Measurements from ENCODE around the gene VAV2.
"Not testable (repeated sequence)": the region's sequence is repeated elsewhere in the genome, so short reads cannot be mapped to it uniquely, and the experiment has no call there.

The VAV2 gene

GRCh38 chr9:133995012-133995896, 3.1 kb upstream of the VAV2 start:
- no peak for DNase-seq

GRCh38 chr9:133994353-133995011, 2.4 kb upstream of the VAV2 start:
- no peak for DNase-seq

DNA sequence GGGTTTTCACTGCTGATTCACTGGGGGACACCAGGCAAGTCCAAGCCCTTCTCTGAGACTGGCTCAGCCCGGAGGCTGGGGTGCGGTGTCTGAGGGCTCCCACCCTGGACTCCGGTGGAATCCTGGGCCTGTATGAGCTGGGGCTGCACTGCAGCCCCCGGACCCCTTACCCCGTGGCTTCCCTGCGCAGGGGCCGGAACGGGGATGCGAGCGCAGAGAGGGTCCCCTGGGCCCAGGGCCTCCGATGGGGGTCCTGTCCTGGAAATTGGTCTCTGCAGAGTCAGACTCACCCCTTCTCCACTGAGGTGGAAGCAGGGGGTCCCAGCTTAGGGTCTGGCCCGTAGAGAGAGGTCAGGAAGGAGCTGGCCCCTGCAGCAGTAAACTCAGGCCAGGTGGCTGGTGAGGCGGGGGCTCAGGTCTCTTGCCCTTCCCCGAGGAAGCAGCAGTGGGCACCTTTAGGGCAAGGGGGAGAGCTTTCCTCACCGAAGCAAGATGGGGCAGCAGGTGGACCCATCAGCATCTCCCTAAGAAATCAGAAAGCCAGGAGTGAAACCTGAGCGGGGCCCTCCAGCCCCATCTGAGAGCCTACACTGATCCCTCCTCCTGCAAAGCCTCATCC, 1.6 kb upstream of the VAV2 start:
- DNase-seq, result no peak

GRCh38 chr9:133992780-133993634, 883 bp upstream of the VAV2 start:
- no peak for DNase-seq

DNA sequence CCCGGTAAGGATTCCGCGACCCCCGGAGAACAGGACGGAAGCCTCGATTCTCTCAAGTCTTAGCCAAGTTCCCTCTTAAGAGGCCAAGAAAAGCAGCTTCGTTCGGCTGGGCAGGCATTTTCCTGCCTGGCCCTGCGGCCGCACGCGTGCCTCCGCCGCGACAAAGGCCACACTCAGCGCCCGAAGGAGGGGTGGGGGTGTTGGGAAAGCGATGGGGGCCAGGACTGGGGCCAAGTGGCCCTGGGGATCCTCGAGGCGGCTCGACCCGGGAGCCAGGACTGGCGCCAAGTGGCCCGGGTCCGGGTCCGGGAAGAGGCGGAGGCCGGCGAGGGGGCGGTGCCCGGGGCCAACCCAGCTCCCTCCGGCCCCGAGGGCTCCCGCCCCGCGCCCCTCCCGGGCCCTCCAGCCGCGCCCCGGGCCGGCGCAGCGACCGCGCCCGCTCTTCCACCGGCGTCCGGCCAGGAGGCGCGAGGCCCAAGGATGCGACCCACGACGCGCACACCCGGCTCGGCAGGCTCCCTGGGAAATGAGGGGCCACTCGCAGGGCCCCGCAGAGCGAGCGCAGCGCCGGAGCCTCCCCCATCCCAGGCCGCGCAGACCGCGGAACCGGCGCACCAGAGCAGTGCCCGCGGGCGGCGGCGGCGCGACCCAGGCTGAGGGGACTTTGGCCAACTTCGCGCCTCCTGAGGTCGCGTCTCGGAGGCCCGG, 756 bp downstream of the VAV2 start:
- no peak for DNase-seq

GRCh38 chr9:133990366-133991213, 1.5 kb downstream of the VAV2 start:
- no peak for DNase-seq

GRCh38 chr9:133989625-133990365, 2.3 kb downstream of the VAV2 start:
- no peak for DNase-seq

GRCh38 chr9:133988771-133989170, 3.4 kb downstream of the VAV2 start:
- DNase-seq, result not testable (repeated sequence)

DNA sequence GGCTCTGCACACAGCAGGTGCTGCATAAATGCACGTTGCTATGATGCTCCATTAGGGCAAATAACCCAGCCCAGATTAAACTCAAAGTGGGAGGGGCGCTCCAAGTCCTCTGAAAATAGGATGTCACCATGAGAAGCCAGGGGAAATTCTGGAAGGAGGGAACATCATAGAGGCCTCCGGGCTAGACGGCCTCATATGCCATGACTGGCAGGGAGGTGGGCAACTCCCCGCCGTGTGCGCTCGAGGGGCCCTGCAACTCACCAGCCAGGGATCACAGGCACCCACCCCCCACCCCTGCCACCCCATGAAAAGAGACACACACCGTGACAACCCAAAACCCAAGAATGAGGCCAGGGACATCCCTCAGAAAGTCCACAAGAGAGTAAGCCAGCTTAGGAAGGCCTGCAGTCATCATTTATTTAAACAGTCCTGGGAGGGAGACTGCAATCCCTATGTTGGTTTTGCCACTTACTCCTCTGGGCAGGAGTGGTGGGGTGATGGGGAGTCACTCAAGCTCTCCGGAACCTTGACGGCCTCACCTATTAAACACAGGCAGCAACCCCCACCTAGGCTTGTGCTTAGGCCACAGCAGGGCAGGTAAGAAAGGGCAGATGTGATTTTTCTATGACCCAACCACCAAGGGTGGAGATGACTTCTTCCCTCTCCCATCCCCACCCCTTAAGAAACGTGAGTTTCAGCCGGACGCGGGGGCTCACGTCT, 4.0 kb downstream of the VAV2 start:
- no peak for DNase-seq

GRCh38 chr9:133987446-133987788, 4.7 kb downstream of the VAV2 start:
- DNase-seq, result no peak

- DNase-seq, result no peak
Measured at GRCh38 chr9:133986774-133987445, 5.2 kb downstream of the VAV2 start.

GRCh38 chr9:133986061-133986460, 6.1 kb downstream of the VAV2 start:
- no peak for DNase-seq

GRCh38 chr9:133982971-133983720, 9.0 kb downstream of the VAV2 start:
- DNase-seq, result no peak

DNA sequence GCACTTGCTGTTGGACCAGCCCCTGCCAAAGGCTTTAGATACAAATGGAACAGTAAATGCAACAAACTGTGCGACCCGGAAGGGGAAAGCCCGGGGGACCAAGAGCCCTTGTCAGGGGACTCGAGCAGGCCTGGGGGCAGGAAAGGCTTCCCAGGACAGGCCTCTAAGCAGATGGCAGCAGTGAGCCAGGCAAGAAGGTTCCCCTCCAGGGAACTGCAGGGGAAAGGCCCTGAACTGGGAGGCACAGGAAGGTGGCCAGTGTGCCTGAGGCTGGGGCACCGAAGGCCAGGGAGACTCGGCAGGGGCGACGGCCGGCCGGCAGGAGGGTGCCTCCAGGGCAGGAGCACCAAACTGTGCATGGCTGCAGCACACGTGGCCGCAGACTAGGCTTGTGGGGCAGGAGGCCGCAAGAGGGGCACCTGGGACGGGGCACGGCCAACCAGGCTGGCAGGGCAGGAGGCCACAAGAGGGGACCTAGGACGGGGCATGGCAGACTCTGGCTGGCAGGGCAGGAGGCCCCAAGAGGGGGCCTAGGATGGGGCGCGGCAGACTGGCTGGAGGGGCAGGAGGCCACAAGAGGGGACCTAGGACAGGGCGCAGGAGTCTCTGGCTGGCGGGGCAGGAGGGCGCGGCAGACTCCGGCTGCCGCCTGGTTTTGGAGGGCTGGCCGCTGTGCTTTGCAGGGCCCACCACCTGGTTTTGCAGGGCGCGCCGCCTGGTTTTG, 10.0 kb downstream of the VAV2 start:
- DNase-seq, result no peak

GRCh38 chr9:133981589-133981957, 10.6 kb downstream of the VAV2 start:
- DNase-seq, result no peak

- DNase-seq, result no peak
Measured at GRCh38 chr9:133980864-133981588, 11.1 kb downstream of the VAV2 start.
